HepG2 (cell line): ENCODE data around the gene LORICRIN. TPM values are rescaled to one million over a fixed set of nuclear protein-coding genes. Genes with fewer than 3 reads are reported as not detected.

Experiments
- ATAC-seq: fragments of 200-7000 bp; cut with Tn5 transposase; 3 replicates; pipeline ENCODE4 v1.9.1; 2020; ENCODE audit warnings: mild to moderate bottlenecking, moderate library complexity
- BruUV-seq: library from RNA; stranded (reverse); fragments of 400-500 nt; replicated peaks from 2 replicates; lab custom pipeline; 2021; lab: Mats Ljungman, UMichigan
- CTCF ChIA-PET: fragments of 300-600 bp; formaldehyde crosslinking; extraction: SDS; loops from one replicate; lab custom pipeline; 2021; ENCODE audit warnings: low total read pairs, inconsistent platforms, low intra/inter-chr PET ratio; lab: Yijun Ruan, JAX
- POLR2A ChIA-PET: fragments of 350-600 bp; sonication (Branson Sonifier 250); formaldehyde crosslinking; loops from one replicate; lab custom pipeline; 2020; ENCODE audit warnings: antibody characterized with exemption, inconsistent platforms; lab: Yijun Ruan, JAX
- DNase-seq: peaks from one replicate; pipeline ENCODE4 v3.0.0-alpha.2; 2015; ENCODE audit warnings: low spot score
- FAIRE-seq: peaks from 3 replicates; lab custom pipeline; 2011; peaks lifted over from hg19 to GRCh38; lab: Jason Lieb, UNC
- H2AFZ ChIP-seq: one replicate; pipeline ENCODE4 v1.6.1; 2011; ENCODE audit warnings: low read length, inconsistent platforms
- H3K27ac ChIP-seq: fragments of 300-600 bp; 3 replicates; pipeline ENCODE4 v1.8.0; 2011; ENCODE audit warnings: mixed run types, mild to moderate bottlenecking, mixed read lengths, low read length, inconsistent platforms; ENCODE audit not compliant: insufficient read depth; ENCODE audit errors: extremely low read length
- H3K27me3 ChIP-seq, 2 experiments: fragments of 200-600 bp in 1 of 2; 2 replicates in 1 of 2; 3 replicates in 1 of 2; pipeline versions ENCODE4 v1.6.0 to v1.8.0; 2011; ENCODE audit warnings: low read length in 2 of 2, mild to moderate bottlenecking in 2 of 2, moderate library complexity in 2 of 2, inconsistent platforms in 1 of 2; ENCODE audit not compliant: insufficient read depth in 2 of 2, control insufficient read depth in 1 of 2
- H3K36me3 ChIP-seq, 2 experiments: fragments of 200-600 bp in 1 of 2; replicated peaks in 1 of 2; 2 replicates in 1 of 2; 3 replicates in 1 of 2; pipeline versions ENCODE4 v1.5.1 to v1.8.0; 2011; ENCODE audit warnings: low read length in 2 of 2, inconsistent platforms in 1 of 2; ENCODE audit not compliant: insufficient read depth in 2 of 2, control insufficient read depth in 1 of 2
- H3K4me1 ChIP-seq: 2 replicates; pipeline ENCODE4 v1.5.1; 2012; ENCODE audit warnings: low read length, inconsistent platforms; ENCODE audit not compliant: insufficient read depth
- H3K4me2 ChIP-seq: 2 replicates; pipeline ENCODE4 v1.6.0; 2011; ENCODE audit warnings: low read depth, low read length, inconsistent platforms
- H3K4me3 ChIP-seq, 3 experiments: fragments of 200-600 bp in 1 of 3; sonication (generic), shearing (Covaris generic) in 1 of 3; replicated peaks in 1 of 3; 2 replicates each; pipeline ENCODE4 v1.5.1; 2011 to 2016; ENCODE audit warnings: low read length in 3 of 3, inconsistent platforms in 2 of 3, low read depth in 2 of 3, mild to moderate bottlenecking in 2 of 3, control low read depth in 1 of 3, mixed read lengths in 1 of 3; ENCODE audit not compliant: insufficient read depth in 1 of 3
- H3K79me2 ChIP-seq: one replicate; pipeline ENCODE4 v1.6.1; 2011; ENCODE audit warnings: low read length, inconsistent platforms; ENCODE audit not compliant: insufficient read depth
- H3K9ac ChIP-seq: 2 replicates; pipeline ENCODE4 v1.6.0; 2011; ENCODE audit warnings: mild to moderate bottlenecking, low read depth, low read length, inconsistent platforms; ENCODE audit not compliant: insufficient read depth
- H3K9me3 ChIP-seq: 2 replicates; pipeline ENCODE4 v1.5.1; 2012; ENCODE audit warnings: mild to moderate bottlenecking, low read length
- H4K20me1 ChIP-seq: 2 replicates; pipeline ENCODE4 v1.6.0; 2011; ENCODE audit warnings: inconsistent platforms, mild to moderate bottlenecking, low read length, moderate library complexity; ENCODE audit not compliant: insufficient read depth
- ARID2 ChIP-seq: sonication (generic); formaldehyde crosslinking; IDR thresholded peaks from 2 replicates; pipeline ENCODE4 v1.8.1; 2022; ENCODE audit warnings: mild to moderate bottlenecking, missing genetic modification reagents, borderline replicate concordance
- CBX5 ChIP-seq: sonication (generic); formaldehyde crosslinking; IDR thresholded peaks from 2 replicates; pipeline ENCODE4 v1.4.0; 2020; ENCODE audit warnings: missing genetic modification reagents, borderline replicate concordance
- CEBPG ChIP-seq: IDR thresholded peaks from 2 replicates; pipeline ENCODE4 v1.6.1; 2016
- ELF3 ChIP-seq: IDR thresholded peaks from 2 replicates; pipeline ENCODE4 v1.6.1; 2016; ENCODE audit warnings: missing genetic modification reagents, missing compliant biosample characterization
- RBM39 ChIP-seq: fragments of 200-400 bp; formaldehyde crosslinking; IDR thresholded peaks from one replicate; pipeline ENCODE4 v1.6.1; 2018; ENCODE audit warnings: antibody characterized with exemption, mild to moderate bottlenecking, low read depth, low read length; ENCODE audit not compliant: poor library complexity, severe bottlenecking
- RFX3 ChIP-seq: IDR thresholded peaks from 2 replicates; pipeline ENCODE4 v1.6.1; 2016; ENCODE audit warnings: missing biosample characterization, missing genetic modification reagents
- SRSF9 ChIP-seq: fragments of 200-400 bp; formaldehyde crosslinking; IDR thresholded peaks from 2 replicates; pipeline ENCODE4 v1.6.1; 2018; ENCODE audit warnings: borderline replicate concordance, mild to moderate bottlenecking, low read depth, low read length; ENCODE audit not compliant: insufficient read depth, poor library complexity, severe bottlenecking
- WGBS: methylation state at CpG from one replicate; pipeline ENCODE4 v1.1.6; 2017; ENCODE audit warnings: low lambda C conversion rate; 5-methylcytosine and 5-hydroxymethylcytosine counted together
- in situ Hi-C: cut with HindIII; loops from 2 replicates; pipeline ENCODE4 v1.10.0; 2017; ENCODE audit warnings: low pct_unique_long_range_greater_than_20kb; ENCODE audit not compliant: extremely low pct_ligation_motif_present
- intact Hi-C: fragments of 100-400 bp; cut with micrococcal nuclease; formaldehyde crosslinking; loops from one replicate; pipeline ENCODE4 v1.10.0; 2022; ENCODE audit not compliant: unreplicated experiment
- polyA plus RNA-seq, 8 experiments: library from polyadenylated mRNA; depleted of rRNA in 3 of 8; stranded (reverse) in 7 of 8; unstranded in 1 of 8; fragments of >200 nt; fragmentation: Illumina TruSeq in 4 of 8; extraction: Trizol in 4 of 8; gene quantifications; 2 replicates each; pipeline versions ENCODE4 v1.2.1 to v1.2.3, GENCODE V29; 2011 to 2016; ENCODE audit warnings: low read depth in 4 of 8, missing spikeins in 1 of 8, mixed read lengths in 1 of 8; ENCODE audit not compliant: insufficient read depth in 1 of 8
- total RNA-seq, 5 experiments: library from RNA; depleted of rRNA; stranded (reverse); fragments of >200 nt; fragmentation: Illumina TruSeq; extraction: Trizol; gene quantifications; 2 replicates each; pipeline ENCODE4 v1.2.3, GENCODE V29; 2016; ENCODE audit warnings: low read depth in 1 of 5
- TF ChIP-seq, protein P1 (sequence below): sonication (generic); formaldehyde crosslinking; conservative IDR thresholded peaks from 2 replicates; pipeline ENCODE4 v1.5.0; 2020; ENCODE audit warnings: missing genetic modification reagents
- TF ChIP-seq, protein P2 (sequence below): sonication (generic); formaldehyde crosslinking; IDR thresholded peaks from 2 replicates; pipeline ENCODE4 v1.8.0; 2022; ENCODE audit warnings: missing genetic modification reagents, mild to moderate bottlenecking, borderline replicate concordance
- TF ChIP-seq, protein P3 (sequence below): sonication (generic); formaldehyde crosslinking; IDR thresholded peaks from 2 replicates; pipeline ENCODE4; 2020; ENCODE audit warnings: missing genetic modification reagents, mild to moderate bottlenecking, borderline replicate concordance

LORICRIN gene
- total and polyA plus RNA-seq, 2 of the 13 experiments (the other 11 are each of a cell fraction or from before 2014, with no cell fraction given), result not detected

DNA sequence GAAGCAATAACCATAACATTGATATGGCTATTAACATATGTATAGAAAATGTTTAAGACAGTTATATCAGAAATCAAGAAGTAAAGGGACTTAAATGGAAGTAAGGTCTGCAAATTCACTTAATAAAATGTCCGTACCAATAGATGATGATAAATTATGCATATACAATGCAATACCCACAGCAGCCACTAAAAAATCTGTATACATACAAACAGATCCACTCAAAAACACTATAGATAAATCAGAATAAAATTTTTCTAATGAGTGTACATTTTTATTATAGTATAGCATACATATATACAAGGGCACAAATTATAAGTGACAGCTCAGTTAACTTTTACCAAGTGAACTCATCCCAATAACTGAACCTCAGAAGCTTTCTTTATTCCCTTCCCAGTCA, 6.0 kb downstream of the LORICRIN start:
- H3K4me3 ChIP-seq, result no peak overlapping the region
- intact Hi-C loops, result no loop called here
- no peaks in the 10 kb centered on the region for H4K20me1 ChIP-seq
- H3K4me2 ChIP-seq, result no peak overlapping the region
- H3K27ac ChIP-seq, result no peak overlapping the region
- no peaks in the 10 kb centered on the region for H3K36me3 ChIP-seq
- 10% methylated on average over 1 of the region's 1 CpG for WGBS
- DNase-seq, result no peak
- no TSS peak for BruUV-seq
- no peak overlapping the region for H2AFZ ChIP-seq
- POLR2A ChIA-PET, result no interaction called here
- H3K79me2 ChIP-seq, result no peaks in the 10 kb centered on the region
- H3K27me3 ChIP-seq, result peaks cover 6 to 29% of the 10 kb centered on the region in 2 experiments
- H3K4me1 ChIP-seq, result no peaks in the 10 kb centered on the region
- CTCF ChIA-PET, result no interaction called here
- no peak for FAIRE-seq
- H3K9me3 ChIP-seq, result no peaks in the 10 kb centered on the region
- TF ChIP-seq CBX5 (CRISPR knock-in tag), result no peak
- TF ChIP-seq CEBPG, result no peak
- TF ChIP-seq RFX3 (CRISPR knock-in tag), result no peak
- no peak for TF ChIP-seq ARID2 (CRISPR knock-in tag)
- no peak for TF ChIP-seq ELF3 (CRISPR knock-in tag)
- TF ChIP-seq RBM39, result no peak
- TF ChIP-seq, protein P1, sequence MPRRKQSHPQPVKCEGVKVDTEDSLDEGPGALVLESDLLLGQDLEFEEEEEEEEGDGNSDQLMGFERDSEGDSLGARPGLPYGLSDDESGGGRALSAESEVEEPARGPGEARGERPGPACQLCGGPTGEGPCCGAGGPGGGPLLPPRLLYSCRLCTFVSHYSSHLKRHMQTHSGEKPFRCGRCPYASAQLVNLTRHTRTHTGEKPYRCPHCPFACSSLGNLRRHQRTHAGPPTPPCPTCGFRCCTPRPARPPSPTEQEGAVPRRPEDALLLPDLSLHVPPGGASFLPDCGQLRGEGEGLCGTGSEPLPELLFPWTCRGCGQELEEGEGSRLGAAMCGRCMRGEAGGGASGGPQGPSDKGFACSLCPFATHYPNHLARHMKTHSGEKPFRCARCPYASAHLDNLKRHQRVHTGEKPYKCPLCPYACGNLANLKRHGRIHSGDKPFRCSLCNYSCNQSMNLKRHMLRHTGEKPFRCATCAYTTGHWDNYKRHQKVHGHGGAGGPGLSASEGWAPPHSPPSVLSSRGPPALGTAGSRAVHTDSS (CRISPR knock-in tag), result no peak
- no peak for TF ChIP-seq SRSF9
- TF ChIP-seq, protein P2, sequence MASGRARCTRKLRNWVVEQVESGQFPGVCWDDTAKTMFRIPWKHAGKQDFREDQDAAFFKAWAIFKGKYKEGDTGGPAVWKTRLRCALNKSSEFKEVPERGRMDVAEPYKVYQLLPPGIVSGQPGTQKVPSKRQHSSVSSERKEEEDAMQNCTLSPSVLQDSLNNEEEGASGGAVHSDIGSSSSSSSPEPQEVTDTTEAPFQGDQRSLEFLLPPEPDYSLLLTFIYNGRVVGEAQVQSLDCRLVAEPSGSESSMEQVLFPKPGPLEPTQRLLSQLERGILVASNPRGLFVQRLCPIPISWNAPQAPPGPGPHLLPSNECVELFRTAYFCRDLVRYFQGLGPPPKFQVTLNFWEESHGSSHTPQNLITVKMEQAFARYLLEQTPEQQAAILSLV, result no peak
- TF ChIP-seq, protein P3, sequence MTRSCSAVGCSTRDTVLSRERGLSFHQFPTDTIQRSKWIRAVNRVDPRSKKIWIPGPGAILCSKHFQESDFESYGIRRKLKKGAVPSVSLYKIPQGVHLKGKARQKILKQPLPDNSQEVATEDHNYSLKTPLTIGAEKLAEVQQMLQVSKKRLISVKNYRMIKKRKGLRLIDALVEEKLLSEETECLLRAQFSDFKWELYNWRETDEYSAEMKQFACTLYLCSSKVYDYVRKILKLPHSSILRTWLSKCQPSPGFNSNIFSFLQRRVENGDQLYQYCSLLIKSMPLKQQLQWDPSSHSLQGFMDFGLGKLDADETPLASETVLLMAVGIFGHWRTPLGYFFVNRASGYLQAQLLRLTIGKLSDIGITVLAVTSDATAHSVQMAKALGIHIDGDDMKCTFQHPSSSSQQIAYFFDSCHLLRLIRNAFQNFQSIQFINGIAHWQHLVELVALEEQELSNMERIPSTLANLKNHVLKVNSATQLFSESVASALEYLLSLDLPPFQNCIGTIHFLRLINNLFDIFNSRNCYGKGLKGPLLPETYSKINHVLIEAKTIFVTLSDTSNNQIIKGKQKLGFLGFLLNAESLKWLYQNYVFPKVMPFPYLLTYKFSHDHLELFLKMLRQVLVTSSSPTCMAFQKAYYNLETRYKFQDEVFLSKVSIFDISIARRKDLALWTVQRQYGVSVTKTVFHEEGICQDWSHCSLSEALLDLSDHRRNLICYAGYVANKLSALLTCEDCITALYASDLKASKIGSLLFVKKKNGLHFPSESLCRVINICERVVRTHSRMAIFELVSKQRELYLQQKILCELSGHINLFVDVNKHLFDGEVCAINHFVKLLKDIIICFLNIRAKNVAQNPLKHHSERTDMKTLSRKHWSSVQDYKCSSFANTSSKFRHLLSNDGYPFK (CRISPR knock-in tag), result no peak
- in situ Hi-C loops, result no loop called here
- no peak for ATAC-seq
- no peak overlapping the region for H3K9ac ChIP-seq
